Kidney capillary endothelial cell (primary cell): ENCODE results near the gene SLC6A1.
A peak's percentile ranks its signal among the peaks of the same experiment; 100 is the strongest.

Source experiments
- DNase-seq: peaks from one replicate; pipeline ENCODE4 v3.0.0-alpha.2; 2018; ENCODE audit warnings: low spot score

The SLC6A1 gene

DNA sequence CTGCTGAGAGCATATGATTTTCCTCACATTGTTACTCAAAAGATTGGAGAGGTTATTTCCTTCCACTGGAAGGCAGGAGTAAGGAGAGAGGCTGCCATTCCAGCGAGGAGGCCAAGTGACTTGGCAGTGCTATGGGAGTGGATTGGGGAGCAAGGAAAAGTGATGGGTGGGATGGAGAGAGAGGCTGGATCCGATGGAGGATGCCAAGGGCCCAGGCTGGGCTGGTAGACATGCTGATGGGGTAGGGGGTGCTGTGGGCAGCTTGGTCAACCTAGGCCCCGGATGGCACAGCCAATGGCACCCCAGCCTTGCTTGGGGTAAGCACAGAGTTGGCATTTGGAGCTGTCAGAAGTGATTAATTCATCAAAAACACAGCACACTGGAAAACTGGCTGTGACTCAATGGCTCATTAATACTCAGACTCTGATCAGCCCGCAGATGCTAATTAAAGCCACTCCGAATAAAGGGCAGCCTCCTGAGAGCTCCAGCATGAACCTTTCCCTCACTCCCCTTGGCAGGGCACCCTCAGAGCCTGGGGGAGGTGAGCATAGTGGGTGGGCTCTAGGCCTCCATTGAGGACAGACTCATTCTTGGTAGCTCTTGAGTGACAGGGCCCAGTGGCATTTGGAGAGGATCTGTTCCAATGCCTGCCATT, 22.1 kb upstream of the SLC6A1 start:
- no peak for DNase-seq

DNA sequence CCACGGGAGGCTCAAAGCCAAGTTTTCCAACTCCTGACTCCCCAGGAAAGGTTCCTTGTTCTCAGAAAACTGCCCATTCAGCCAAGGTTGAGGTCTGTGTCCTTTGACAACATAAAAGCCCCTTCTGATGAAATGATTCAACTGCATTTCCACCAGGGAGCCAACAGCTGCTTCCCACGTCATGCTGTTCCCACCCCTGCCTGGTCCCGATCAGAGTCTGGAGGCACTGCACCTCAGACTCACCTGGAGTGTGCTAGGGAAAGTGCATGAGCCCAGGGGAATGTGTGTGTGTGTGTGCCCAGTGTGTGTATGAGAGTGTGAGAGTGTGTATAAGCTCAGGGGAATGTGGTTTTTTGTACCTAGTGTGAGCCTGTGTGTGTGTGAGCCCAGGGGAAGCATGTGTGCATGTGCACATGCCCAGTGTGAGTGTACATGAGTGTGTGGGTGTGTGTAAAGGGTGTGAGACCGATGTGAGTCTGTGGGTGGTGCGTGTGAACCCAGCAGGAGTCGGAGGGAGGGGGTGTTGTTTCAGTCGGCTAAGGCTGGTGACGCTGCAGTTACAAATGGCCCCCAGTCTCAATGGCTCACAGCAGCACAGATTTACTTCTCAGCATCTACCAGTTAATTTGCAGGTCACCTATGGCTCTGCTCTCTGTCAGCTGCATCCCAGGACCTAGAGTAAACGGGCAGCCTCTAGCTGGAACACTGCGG, 20.3 kb upstream of the SLC6A1 start:
- no peak for DNase-seq

DNA sequence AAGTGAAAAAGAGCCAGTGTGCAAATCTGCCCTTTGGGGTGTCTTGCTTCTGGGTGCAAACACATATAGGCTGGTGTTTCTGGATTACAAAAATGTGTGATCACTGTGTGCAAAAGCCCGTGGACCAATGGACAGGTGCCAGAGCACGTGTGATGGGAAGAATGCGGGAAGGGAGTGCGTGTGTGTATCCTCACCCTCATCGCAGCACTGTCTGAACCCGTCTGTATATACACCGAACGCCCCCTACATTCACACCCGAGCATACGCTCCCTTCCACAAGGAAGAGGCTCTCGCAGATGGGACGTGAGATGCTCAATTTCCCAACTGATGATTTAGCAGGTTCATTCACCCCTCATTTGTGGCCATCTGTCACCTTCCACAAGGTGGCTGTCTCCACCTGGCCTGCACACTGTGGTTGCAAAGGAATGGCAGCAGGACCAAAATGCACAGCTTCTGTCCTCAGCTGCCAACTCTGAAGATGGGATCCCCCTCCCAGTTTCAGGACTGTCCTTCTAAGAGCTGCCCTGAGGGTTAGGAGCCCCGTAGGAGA, 19.4 kb upstream of the SLC6A1 start:
- no peak for DNase-seq

DNA sequence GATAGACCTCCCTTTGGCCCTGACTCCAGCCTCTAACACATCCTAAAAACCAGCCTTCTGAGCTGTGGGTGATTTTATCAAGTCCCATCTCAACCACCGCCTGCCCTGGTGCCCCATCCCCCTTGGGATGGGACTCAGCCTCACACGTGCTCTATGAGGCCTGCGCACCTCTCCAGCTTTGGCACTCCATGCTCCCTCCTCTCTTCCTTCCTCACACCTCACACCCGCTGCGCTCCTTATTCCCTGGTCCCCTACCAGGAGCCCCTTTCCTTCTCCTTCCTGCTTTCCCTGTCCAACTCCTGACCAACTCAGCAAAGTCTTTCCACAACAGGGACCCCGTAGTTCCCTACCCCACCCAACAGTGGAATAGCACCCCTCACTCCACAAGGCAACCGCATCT, 18.4 kb upstream of the SLC6A1 start:
- DNase-seq, result no peak

DNA sequence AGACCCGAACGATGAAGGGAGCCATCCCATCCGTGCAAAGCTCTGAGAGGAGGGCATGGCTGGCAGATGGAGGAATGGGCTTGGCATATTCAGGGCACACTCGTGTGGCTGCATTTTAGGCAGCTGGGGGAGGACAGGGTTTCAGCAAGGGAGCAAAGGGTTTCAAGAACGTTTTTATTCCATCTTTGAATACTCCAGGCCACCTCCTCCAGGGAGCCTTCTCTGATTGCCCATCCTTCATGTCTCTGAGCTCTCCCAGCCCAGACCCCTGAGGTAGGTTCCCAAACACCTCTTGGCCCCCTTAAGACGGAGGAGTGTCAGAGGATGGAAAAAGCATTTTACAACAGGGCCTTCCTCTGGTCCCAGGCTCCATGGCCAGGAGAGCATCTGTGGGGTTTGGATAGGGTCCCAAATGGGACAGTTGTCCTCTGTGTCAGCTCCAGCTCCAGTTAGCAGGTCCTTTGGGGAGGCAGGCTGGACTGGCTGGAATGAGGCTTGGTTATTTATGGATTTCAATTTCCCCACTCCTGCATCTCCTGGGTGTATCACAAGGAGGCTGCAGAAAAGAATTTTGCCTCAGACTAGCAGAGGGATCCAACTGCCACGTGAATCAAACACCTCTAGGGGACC, 17.7 kb upstream of the SLC6A1 start:
- DNase-seq, result no peak

DNA sequence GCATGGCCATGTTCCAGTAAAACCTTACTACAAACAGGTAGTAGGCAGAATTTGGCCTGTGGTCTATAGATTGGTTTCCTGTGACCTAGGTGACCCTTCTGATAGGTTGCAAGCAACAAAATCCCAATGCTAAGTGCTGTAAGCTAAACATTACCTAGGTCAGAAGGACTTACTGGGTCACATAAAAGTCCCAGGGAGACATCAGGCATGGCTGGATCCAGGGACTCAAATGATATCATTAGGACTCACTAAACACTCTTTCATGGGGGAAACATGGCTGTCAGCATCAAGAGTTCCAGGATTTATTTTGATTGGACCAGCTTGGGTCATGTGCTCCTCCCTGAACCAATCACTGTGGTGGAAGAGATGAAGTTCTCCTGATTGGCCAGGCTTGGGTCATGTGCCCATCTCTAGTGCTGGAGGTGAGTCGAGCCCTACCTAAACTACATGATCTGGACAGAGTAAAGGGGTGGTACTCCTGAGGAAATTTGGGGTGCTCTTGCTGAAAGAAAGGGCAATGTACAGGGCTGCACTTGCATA, 16.8 kb upstream of the SLC6A1 start:
- DNase-seq, result no peak

DNA sequence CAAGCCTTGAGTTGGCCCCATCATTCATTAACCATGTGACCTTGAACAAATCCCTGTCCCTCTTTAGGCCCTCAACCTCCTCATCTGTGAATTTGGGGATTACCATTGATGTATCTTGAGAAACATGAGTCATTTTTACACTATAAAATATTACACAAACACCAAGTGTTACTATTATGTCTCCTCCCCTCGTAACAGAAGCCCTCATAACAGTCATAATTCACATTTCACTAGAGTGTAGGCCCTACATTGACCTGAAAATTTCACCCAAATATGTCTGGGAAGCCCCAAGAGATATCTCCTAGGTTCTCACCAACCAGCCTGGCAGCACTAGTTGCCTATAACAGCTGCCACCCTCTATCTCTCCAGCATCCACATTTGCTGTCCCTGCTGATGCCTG, 15.8 kb upstream of the SLC6A1 start:
- no peak for DNase-seq

DNA sequence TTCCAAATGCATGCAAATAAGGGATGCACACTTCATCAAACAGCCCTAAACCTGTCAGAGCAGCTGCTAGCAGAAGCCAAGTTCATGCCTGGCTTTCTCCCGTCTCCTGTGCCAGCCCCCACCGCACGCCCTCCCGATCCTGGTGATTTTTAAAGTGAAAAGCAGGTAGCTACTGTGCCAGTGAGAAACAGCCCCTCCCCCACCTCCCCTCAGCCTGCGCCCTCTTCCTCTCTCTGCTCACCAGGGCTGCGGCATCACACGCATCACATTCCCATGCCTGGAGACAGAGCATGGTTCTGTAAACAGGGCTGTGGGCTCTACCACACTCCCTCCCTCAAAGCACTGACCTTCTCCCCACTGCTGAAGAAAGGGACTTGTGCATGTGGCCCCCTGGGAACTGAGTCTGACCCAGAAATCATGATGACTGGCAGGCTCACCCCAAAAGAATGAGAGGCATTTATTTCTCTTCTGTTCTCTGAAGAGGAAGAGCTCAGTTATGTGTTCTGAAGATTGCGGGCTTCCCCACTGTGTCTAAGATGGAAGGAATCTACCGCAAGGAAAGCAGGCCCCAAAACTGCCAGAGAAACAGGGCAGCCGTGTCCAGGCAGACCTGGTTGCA, 14.5 kb upstream of the SLC6A1 start:
- no peak for DNase-seq

DNA sequence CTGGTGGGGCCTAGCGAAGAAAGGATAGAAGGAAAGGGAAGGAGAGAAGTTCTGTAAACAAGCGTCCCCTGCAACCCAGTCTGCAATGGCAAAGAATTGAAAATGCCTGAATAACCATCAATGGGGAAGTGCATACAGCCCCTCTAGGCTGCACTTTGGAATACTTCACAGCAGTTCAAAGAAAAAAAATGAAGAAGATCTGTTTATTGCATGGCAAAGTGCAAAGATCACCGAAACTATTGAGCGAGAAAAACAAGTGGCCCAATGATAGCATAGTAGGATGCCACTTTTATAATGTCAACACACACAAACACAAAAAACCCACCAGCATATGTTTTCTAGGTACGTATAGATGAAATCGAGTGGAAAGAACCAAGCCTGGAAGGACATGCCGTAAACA, 13.6 kb upstream of the SLC6A1 start:
- no peak for DNase-seq

DNA sequence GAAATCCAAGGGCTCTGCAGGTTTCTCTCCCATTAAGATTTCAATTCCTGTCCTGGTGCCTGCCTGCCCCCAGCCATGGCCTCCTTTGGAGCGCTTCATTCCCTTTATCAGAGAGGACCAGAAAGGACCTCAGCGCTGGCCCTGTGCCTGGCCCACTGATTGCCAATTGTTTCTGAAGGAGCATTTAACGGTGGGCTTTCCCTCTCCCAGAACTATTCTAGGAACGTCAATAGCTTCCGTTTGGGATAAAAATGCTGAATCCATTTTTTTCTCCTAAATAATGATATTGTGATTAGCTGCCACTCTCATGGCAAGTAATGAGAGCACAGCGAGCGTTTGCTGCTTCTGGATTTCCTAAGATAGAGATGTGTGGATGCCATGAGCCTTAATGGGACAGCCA, 12.2 kb upstream of the SLC6A1 start:
- no peak for DNase-seq

DNA sequence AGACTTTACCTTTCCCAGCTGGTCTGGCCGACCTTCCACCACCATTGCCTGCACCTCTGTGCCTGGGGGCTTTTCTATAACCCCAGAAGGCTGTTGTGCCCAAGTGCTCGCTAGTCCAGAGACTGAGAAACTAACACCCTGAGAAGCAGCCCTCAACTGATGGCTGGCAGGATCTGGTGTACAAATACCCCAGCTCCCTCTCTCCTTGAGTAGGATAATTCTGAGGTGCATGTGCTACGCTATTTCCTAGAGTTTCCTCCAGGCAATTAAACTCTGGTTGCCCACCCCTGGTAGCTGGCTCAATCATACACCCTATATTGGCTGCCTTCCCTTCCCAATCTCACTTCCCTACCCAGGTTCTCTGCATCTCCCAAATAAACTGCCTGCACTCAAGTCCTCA, 11.5 kb upstream of the SLC6A1 start:
- no peak for DNase-seq

DNA sequence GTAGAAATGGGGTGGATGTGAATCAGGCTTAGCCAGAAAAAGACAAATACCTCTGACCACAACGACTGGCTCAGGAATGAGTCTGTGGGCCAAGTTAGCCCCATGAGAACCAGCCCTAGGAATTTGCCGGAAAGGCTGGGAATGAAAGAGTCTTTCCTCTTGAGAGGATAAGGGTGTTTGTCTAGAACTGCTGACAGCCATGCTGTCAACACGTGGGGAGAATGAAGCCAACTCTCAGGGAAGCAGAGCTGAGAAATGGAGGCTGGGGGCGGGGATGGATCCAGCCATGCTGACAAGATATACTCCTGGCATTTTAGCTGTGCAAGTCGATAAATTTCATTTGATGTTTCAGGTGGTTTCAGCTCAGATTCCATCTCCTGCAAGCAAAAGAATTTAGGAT, 10.6 kb upstream of the SLC6A1 start:
- no peak for DNase-seq

DNA sequence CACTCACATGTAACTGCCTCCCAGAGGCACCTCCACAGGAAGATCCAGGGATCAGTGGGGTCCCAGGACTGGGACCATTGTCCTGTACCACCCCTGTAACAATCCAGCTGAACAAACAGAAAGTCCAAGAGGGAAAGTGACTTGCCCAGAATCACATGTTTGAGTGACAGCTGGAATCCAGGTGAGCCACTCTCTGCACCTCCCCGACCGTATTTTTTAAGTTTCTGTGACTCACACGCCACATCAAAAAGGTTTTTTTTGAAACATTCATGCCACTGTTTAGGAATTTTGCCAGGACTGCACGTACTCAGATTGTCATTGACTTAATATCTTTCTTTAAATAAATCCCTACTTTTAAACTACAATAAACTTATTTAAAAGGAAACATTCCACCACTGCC, 9.8 kb upstream of the SLC6A1 start:
- DNase-seq, result no peak

DNA sequence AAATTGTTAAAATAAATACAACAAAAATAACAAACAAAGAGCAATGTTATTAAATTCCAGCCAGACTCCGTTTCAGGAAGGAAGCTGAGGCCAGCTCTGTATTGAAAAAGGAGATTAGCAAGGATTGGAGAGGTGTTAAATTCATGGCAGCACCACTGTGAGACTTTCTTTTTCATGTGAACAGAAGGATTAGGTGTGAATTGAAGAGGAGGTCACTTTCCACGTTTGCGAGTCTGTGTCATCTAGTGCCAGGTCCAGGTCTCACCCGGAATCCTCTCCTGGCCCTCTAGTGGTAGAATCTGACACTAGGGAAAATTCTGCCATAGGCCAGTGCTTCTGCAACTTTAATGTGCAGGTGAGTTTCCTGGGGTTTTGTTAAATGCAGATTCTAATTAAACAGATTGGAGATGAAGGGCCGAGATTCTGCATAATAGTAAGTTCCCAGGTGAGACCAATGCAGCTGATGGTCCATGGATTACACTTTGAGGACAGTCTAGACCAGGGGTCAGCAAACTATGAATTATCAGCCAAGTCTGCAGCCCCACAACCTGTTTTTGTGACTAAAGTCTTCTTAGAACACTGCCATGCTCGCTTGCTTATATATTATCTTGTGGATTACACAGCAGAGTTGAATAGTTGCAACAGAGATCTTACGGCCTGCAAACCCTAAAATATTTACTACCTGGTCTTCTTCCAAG, 9.2 kb upstream of the SLC6A1 start:
- DNase-seq, result peak; percentile 32

DNA sequence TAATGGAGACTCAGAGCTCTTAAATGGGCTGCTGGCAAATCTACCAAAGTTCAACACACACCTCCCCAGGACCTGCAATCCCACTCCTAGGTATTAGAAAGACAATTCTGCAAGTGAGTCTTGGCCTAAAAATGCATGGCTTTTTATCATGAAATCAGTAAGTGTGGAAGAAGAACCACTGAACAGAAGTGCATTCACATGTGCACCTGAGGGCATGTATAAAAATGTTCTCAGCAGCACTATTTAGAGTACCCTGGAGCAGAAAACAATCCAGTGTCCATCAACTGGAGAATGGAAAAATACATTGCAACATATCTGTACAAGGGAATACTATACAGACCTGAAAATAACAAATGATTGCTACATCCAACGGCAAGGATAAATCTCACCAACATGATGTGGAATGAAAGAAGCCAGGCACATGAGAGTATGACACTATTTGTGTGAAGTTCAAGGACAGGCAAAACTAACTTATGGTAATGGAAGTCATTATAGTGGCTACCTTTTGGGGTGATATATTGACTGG, 8.1 kb upstream of the SLC6A1 start:
- DNase-seq, result no peak

DNA sequence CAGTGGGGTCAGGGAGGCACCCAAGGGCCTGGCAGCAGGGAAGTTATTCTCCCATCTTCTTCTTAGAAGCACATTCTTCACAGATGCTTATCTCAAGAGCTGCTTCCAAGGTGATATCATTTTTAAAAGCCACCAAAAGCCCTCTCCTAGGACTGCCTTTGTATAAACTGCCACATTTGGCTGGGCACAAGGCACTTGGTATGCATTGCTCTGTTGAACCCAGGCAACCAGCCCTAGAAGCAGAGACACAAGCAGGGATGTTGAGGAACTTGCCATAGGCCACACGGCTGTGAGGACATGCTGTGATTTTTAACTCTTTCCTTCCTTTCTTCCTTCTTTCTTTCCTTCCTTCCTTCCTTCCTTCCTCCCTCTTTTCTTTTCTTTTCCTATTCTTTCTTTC, 7.4 kb upstream of the SLC6A1 start:
- no peak for DNase-seq

DNA sequence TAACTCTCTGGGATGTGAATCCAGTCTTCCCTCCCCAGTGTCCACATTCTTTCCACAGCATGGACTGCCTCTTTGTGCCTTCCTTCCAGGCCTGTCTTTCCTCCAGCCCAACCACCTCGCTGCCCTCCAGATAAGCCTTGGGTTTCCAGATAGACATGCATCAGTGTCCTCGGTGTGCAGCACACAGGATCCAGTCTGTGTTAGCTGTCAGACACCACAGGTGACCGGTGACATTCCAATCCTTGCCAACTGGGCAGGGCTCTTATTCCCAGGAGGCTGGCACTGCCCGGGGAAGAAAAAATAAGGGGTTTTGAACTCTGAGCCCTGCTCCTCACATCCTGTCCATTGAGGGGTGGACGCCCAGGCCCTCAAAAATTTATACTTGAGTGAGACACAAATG, 6.0 kb upstream of the SLC6A1 start:
- no peak for DNase-seq

DNA sequence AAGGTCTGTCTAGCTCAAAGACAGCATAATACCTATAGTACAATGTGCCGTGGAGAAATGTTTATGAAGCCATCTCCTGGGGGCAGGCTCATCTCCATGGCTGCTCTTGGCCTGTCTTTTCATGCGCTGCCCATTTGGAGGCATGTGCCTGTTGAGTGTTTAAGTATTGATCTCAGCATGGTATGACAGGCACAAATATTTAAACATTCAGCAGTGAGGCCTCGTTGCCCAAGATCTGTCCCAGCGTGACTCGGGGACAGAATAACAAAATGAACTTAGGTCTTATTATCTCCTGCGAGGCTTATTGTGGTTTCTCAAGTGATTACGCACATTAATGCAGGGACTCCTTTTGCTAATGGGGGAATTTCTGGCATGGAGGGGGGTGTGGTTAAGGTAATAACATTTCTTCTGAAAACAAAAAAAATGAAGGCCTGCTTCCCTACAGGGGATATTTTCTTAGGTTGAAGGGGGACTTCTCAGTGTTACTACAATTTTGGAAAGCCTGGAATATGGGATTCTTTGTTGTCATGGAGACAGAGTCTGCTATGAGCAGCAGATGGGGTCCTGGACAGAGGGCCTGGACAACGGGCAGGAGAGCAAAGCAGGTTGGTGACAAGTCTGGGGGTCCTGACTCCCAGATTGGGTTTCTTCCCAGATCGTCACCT, 4.4 kb upstream of the SLC6A1 start:
- no peak for DNase-seq

DNA sequence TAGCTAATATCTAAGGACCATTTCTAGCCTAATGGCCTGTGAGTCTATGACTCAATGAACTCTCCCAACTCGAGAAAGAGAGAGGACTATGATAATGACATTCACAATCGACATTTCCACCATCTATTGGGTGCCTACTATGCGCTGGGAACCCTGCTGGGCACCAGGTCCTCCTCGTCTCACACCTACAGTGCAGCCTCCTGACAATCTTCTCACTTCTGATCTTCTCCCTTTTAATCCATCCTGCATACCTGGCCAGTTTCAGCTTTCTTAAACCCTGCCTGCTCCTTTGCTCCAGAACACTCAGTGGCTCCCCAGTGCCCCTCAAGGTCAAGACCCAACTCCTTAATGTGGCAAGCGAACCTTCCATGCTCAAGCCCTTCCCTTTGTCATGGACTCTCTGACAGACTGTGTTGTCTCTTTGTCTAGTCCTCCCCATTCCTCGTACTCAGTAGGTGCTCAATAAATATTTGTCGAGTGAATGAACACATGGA, 3.5 kb upstream of the SLC6A1 start:
- DNase-seq, result no peak

DNA sequence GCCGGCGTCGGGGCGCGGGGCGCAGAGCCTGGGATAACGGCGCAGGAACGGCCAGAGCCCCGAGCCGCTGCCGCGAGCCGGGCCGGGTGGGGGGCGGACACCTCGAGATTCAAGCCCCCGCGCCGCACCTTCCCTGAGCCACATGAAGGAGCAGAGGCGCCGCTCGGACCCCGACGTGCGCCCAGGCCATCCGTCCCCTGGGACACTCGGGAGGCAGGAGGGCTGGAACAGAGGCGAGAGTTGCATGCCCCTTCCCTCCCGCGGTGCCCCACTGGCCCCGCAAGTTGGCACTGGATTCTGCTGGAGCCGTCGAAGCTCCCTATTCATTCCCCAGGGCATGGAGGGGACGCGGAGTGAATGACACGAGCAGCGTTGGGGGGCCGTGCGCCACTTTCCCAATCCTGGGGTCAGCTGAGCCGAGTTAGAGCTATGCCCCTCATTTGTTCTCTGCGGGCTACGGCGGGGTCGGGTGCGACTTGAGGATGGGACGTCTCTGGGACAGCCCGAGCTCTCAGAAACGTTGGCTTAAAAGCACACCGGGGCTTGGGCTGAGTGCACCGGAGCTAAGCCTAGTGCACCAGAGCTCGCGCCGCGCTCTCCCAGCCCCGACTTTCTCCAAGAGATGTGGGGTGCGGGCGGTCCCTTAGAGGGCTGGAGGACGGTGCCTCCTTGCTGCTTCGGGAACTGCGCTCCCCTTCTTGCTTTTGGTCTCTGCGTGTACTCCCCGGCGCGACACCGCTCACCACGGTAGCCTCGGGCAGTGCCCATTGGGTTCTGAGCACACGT, 588 bp downstream of the SLC6A1 start:
- no peak for DNase-seq
